Tibial nerve (tissue), 4 donors: Measurements from ENCODE around the gene PGBD5. TPM values are rescaled to one million over a fixed set of nuclear protein-coding genes. Genes with fewer than 3 reads are reported as not detected.

Experiments used
- DNase-seq, 2 donors: peaks; one replicate each; pipeline ENCODE4 v3.0.0-alpha.2; 2019; ENCODE audit warnings: low spot score in 2 of 2
- H3K27ac ChIP-seq, 4 donors: fragments of 200-600 bp; sonication (generic) in 3 of 4; one replicate each; pipeline ENCODE4 v1.5.1; 2017 to 2019; ENCODE audit warnings: mild to moderate bottlenecking in 1 of 4
- H3K27me3 ChIP-seq, 2 donors: fragments of 200-600 bp; sonication (generic) in 1 of 2; one replicate each; pipeline versions ENCODE4 v1.5.1 to v1.6.0; 2017 to 2019
- H3K36me3 ChIP-seq, 3 donors: fragments of 200-600 bp; sonication (generic); one replicate each; pipeline ENCODE4 v1.5.1; 2018 to 2019
- H3K4me1 ChIP-seq, 4 donors: fragments of 200-600 bp; sonication (generic) in 3 of 4; one replicate each; pipeline ENCODE4 v1.5.1; 2017 to 2019
- H3K4me3 ChIP-seq, 4 donors: fragments of 200-600 bp; sonication (generic) in 3 of 4; one replicate each; pipeline ENCODE4 v1.5.1; 2017 to 2019; ENCODE audit warnings: mild to moderate bottlenecking in 1 of 4, moderate library complexity in 1 of 4
- H3K9me3 ChIP-seq, 4 donors: fragments of 200-600 bp; sonication (generic) in 3 of 4; one replicate each; pipeline ENCODE4 v1.5.1; 2017 to 2019
- CTCF ChIP-seq, 5 experiments: fragments of 200-600 bp in 3 of 5; fragments of 450-650 bp in 2 of 5; sonication (generic) in 3 of 5; IDR thresholded peaks; one replicate each; pipeline ENCODE4 v1.5.1; 2016 to 2019; ENCODE audit warnings: antibody characterized with exemption in 5 of 5, mild to moderate bottlenecking in 3 of 5, moderate library complexity in 2 of 5
- EP300 ChIP-seq, 2 donors: sonication (generic); formaldehyde crosslinking; IDR thresholded peaks; one replicate each; pipeline ENCODE4 v1.6.1; 2017; ENCODE audit warnings: antibody characterized with exemption in 2 of 2, mild to moderate bottlenecking in 1 of 2
- POLR2A ChIP-seq, 2 donors: fragments of 450-650 bp; IDR thresholded peaks; one replicate each; pipeline ENCODE4 v1.6.1; 2017; ENCODE audit warnings: antibody characterized with exemption in 2 of 2, mild to moderate bottlenecking in 2 of 2, moderate library complexity in 2 of 2
- WGBS, 2 donors: methylation state at CpG; one replicate each; pipeline ENCODE4 v1.1.5; 2018; 5-methylcytosine and 5-hydroxymethylcytosine counted together
- total RNA-seq, 4 donors: library from RNA; depleted of rRNA; stranded (reverse); fragments of >200 nt; gene quantifications; one replicate each; pipeline ENCODE4 v1.1.0, GENCODE V29; 2016

Gene PGBD5
- total RNA-seq, 4 donors from 2014 or later, result 1.4 to 5.1 (median 2.2) TPM

GRCh38 chr1:230379462-230379861 is 46.7 kb downstream of the PGBD5 start:
- H3K4me3 ChIP-seq, result no peak overlapping the region
- TF ChIP-seq CTCF (IDR thresholded peaks at IDR 0.05), result no peak
- TF ChIP-seq EP300 (IDR thresholded peaks at IDR 0.05), result no peak
- no peak for TF ChIP-seq POLR2A (IDR thresholded peaks at IDR 0.05)
- H3K4me1 ChIP-seq, result peaks cover 0 to 12% (median 0%) of the 10 kb centered on the region in 4 donors
- H3K36me3 ChIP-seq, result no peaks in the 10 kb centered on the region
- no peak overlapping the region for H3K27ac ChIP-seq
- peaks cover 0 to 22% (median 0%) of the 10 kb centered on the region in 4 donors for H3K9me3 ChIP-seq
- H3K27me3 ChIP-seq, result no peaks in the 10 kb centered on the region
- no peak for DNase-seq
- WGBS, 2 donors, result 89 to 95% methylated on average over 3 of the region's 3 CpGs

GRCh38 chr1:230377851-230378250 is 48.3 kb downstream of the PGBD5 start:
- no peak for DNase-seq

GRCh38 chr1:230377324-230377723 is 48.8 kb downstream of the PGBD5 start:
- peaks cover 0 to 22% (median 0%) of the 10 kb centered on the region in 4 donors for H3K9me3 ChIP-seq
- H3K4me1 ChIP-seq, result peaks cover 0 to 12% (median 0%) of the 10 kb centered on the region in 4 donors
- no peak for DNase-seq
- TF ChIP-seq EP300 (IDR thresholded peaks at IDR 0.05) (no peak), CTCF (IDR thresholded peaks at IDR 0.05) (no peak), POLR2A (IDR thresholded peaks at IDR 0.05) (no peak)
- H3K4me3 ChIP-seq, result no peak overlapping the region
- no peaks in the 10 kb centered on the region for H3K27me3 ChIP-seq
- no peaks in the 10 kb centered on the region for H3K36me3 ChIP-seq
- 84 to 86% methylated on average over 8 of the region's 8 CpGs for WGBS, 2 donors
- peak overlapping the region in 1 of 4 donors; percentile 4 for H3K27ac ChIP-seq

More at GRCh38 chr1:230377851-230378250, 48.3 kb downstream of the PGBD5 start:
- 50 to 73% methylated on average over 2 of the region's 2 CpGs for WGBS, 2 donors
- H3K4me3 ChIP-seq, result no peak overlapping the region
- no peaks in the 10 kb centered on the region for H3K27me3 ChIP-seq
- peaks cover 0 to 12% (median 0%) of the 10 kb centered on the region in 4 donors for H3K4me1 ChIP-seq
- H3K27ac ChIP-seq, result peak overlapping the region in 1 of 4 donors; percentile 4
- TF ChIP-seq POLR2A (IDR thresholded peaks at IDR 0.05) (no peak), EP300 (IDR thresholded peaks at IDR 0.05) (no peak), CTCF (IDR thresholded peaks at IDR 0.05) (no peak)
- no peaks in the 10 kb centered on the region for H3K36me3 ChIP-seq
- peaks cover 0 to 22% (median 0%) of the 10 kb centered on the region in 4 donors for H3K9me3 ChIP-seq

GRCh38 chr1:230376296-230376695 is 49.8 kb downstream of the PGBD5 start:
- 57 to 67% methylated on average over 3 to 4 of the region's 4 CpGs for WGBS, 2 donors
- Histone ChIP-seq H3K4me1 (peaks cover 0 to 3% (median 0%) of the 10 kb centered on the region in 4 donors), H3K27me3 (no peaks in the 10 kb centered on the region), H3K27ac (peak overlapping the region in 2 of 4 donors; percentile 59 to 75), H3K36me3 (no peaks in the 10 kb centered on the region), H3K9me3 (peaks cover 0 to 22% (median 0%) of the 10 kb centered on the region in 4 donors), H3K4me3 (no peak overlapping the region)
- TF ChIP-seq CTCF (IDR thresholded peaks at IDR 0.05), result no peak
- TF ChIP-seq EP300 (IDR thresholded peaks at IDR 0.05), result no peak
- TF ChIP-seq POLR2A (IDR thresholded peaks at IDR 0.05), result no peak
- no peak for DNase-seq

GRCh38 chr1:230375780-230376179 is 50.4 kb downstream of the PGBD5 start:
- Histone ChIP-seq H3K36me3 (no peaks in the 10 kb centered on the region), H3K27ac (peak overlapping the region in 2 of 4 donors; percentile 59 to 75), H3K4me3 (no peak overlapping the region), H3K4me1 (no peaks in the 10 kb centered on the region), H3K27me3 (no peaks in the 10 kb centered on the region), H3K9me3 (peaks cover 0 to 22% (median 0%) of the 10 kb centered on the region in 4 donors)
- 40 to 46% methylated on average over 6 of the region's 6 CpGs for WGBS, 2 donors
- TF ChIP-seq EP300 (IDR thresholded peaks at IDR 0.05), result peak in 1 of 2 donors; percentile 68
- no peak for TF ChIP-seq POLR2A (IDR thresholded peaks at IDR 0.05)
- no peak for TF ChIP-seq CTCF (IDR thresholded peaks at IDR 0.05)
- no peak for DNase-seq
